CD4-positive, alpha-beta T cell treated with Interleukin-10 for 1 hour (primary cell): Measurements from ENCODE around the gene LTA4H.
A peak's percentile ranks its signal among the peaks of the same experiment; 100 is the strongest.

Experiments
- DNase-seq: peaks from one replicate; pipeline ENCODE4 v3.0.0-alpha.2; 2020

The LTA4H gene

GRCh38 chr12:96056646-96057455 is 21.5 kb upstream of the LTA4H start:
- DNase-seq = no peak

- DNase-seq = no peak
These were observed 18.8 kb upstream of the LTA4H start for GRCh38 chr12:96054244-96054610.

- DNase-seq = no peak
These were observed 18.3 kb upstream of the LTA4H start for GRCh38 chr12:96053476-96054243.

GRCh38 chr12:96051756-96052485 is 16.5 kb upstream of the LTA4H start:
- DNase-seq = no peak

GRCh38 chr12:96050139-96050538 is 14.8 kb upstream of the LTA4H start:
- DNase-seq = no peak

- DNase-seq = no peak
These were observed 13.7 kb upstream of the LTA4H start for GRCh38 chr12:96049101-96049500.

- DNase-seq = no peak
These were observed 13.1 kb upstream of the LTA4H start for GRCh38 chr12:96048393-96048969.

GRCh38 chr12:96047229-96048211 is 12.1 kb upstream of the LTA4H start:
- DNase-seq = peak; percentile 38

GRCh38 chr12:96046543-96047228 is 11.3 kb upstream of the LTA4H start:
- no peak for DNase-seq

- peak; percentile 44 for DNase-seq
These were observed 10.2 kb upstream of the LTA4H start for GRCh38 chr12:96045566-96045965.

GRCh38 chr12:96044943-96045290 is 9.5 kb upstream of the LTA4H start:
- DNase-seq = no peak

GRCh38 chr12:96044017-96044942 is 8.9 kb upstream of the LTA4H start:
- no peak for DNase-seq

- no peak for DNase-seq
These were observed 5.8 kb upstream of the LTA4H start for GRCh38 chr12:96041181-96041580.

GRCh38 chr12:96040305-96041133 is 5.1 kb upstream of the LTA4H start:
- no peak for DNase-seq

- DNase-seq = no peak
These were observed 4.1 kb upstream of the LTA4H start for GRCh38 chr12:96039516-96039915.

GRCh38 chr12:96036765-96037455 is 1.5 kb upstream of the LTA4H start:
- no peak for DNase-seq

GRCh38 chr12:96034621-96035282 is 635 bp downstream of the LTA4H start:
- DNase-seq = no peak
